ENCODE data around the gene TRAPPC11. TPM values are rescaled to one million over a fixed set of nuclear protein-coding genes. Genes with fewer than 3 reads are reported as not detected.

Gene TRAPPC11
- total RNA-seq, 2 experiments from 2014 or later, result 14.7 to 19.2 TPM

DNA sequence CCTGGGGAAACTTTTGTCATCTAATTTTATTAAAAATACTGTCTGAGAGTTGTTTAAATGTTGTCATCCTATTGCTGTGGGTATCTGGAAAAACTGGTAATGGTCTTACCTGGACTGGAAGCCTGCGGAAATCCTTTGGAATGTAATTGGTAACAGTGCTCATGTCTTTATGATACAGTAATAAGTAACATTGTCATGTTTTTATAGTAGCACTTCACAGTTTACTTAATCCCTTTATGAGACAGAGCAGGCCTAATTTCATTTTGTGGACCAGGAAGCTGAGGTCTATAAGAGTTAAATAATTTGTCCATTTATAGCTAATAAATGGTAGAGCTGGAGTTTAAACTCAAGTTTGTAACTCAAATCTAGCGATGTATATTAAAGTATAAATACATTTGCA, 88.3 kb downstream of the TRAPPC11 start:
- Mint-ChIP-seq H3K4me1 (ENCODE audit: low read depth) (no peaks in the 10 kb centered on the region), H3K4me3 (no peak overlapping the region), H3K9me3 (no peaks in the 10 kb centered on the region), H3K27ac (no peak overlapping the region), H3K27me3 (peaks cover 12% of the 10 kb centered on the region), H3K36me3 (ENCODE audit: low read depth) (no peaks in the 10 kb centered on the region)
- intact Hi-C loops (cut with DNase I, micrococcal nuclease), result no loop called here
- TF ChIP-seq, protein P1, sequence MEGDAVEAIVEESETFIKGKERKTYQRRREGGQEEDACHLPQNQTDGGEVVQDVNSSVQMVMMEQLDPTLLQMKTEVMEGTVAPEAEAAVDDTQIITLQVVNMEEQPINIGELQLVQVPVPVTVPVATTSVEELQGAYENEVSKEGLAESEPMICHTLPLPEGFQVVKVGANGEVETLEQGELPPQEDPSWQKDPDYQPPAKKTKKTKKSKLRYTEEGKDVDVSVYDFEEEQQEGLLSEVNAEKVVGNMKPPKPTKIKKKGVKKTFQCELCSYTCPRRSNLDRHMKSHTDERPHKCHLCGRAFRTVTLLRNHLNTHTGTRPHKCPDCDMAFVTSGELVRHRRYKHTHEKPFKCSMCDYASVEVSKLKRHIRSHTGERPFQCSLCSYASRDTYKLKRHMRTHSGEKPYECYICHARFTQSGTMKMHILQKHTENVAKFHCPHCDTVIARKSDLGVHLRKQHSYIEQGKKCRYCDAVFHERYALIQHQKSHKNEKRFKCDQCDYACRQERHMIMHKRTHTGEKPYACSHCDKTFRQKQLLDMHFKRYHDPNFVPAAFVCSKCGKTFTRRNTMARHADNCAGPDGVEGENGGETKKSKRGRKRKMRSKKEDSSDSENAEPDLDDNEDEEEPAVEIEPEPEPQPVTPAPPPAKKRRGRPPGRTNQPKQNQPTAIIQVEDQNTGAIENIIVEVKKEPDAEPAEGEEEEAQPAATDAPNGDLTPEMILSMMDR (IDR thresholded peaks at IDR 0.05), result no peak
- Histone ChIP-seq H3K27ac (ENCODE audit: low read depth in 1 of 2, low read length in 2 of 2) (no peak overlapping the region), H3K4me3 (ENCODE audit: low read length) (no peak overlapping the region), H3K4me1 (ENCODE audit: insufficient read depth, low read length) (no peaks in the 10 kb centered on the region), H3K27me3 (ENCODE audit: control insufficient read depth in 1 of 2, insufficient read depth in 2 of 2, low read length in 2 of 2) (no peaks in the 10 kb centered on the region), H3K36me3 (ENCODE audit: insufficient read depth, low read length) (no peaks in the 10 kb centered on the region), H3K9me3 (ENCODE audit: control insufficient read depth in 1 of 2, insufficient read depth in 1 of 2, low read length in 2 of 2) (peaks cover 0 to 10% of the 10 kb centered on the region in 2 experiments)
- no peak for ATAC-seq (ENCODE audit: poor library complexity)
- POLR2A ChIA-PET, result no interaction called here
- no peak for DNase-seq
- CTCF ChIA-PET, result no interaction called here

DNA sequence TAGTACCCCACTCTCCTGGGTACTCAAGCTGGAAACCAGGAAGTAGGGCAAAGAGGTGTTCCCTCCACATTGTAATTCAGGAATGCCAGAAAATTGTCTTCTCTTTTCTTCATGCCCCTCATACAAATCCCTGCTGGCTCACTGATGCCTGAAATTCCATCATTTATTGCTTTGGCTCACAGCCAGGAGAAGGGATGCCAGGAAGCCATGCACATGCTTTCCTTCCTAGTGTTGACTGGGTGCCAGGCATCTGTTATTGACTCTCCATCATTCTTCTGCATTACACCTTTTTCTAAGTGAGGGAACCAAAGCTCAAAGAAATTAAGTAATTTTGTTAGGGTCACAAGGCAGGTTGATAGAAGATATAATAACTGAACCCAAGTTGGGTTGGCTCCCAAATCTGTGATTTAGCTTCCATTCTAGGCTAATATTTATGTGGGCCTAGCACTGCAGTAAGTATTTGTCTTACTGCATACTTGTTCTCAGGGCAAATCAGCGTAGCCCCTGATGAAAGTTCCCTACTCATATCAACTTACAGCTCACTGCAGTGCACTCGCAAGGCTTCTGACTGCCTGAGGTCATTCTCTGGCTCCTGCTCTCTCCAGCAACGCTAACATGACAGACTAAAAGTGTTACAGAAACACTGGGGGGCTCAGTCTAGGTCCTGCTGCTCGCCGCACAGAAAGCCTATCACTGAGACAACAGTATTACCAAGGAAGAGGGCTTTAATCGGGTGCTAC, 89.0 kb downstream of the TRAPPC11 start:
- H3K27ac ChIP-seq (ENCODE audit: low read depth in 1 of 2, low read length in 2 of 2), result no peak overlapping the region
- TF ChIP-seq, protein P1 (IDR thresholded peaks at IDR 0.05), result no peak
- peaks cover 16% of the 10 kb centered on the region for H3K27me3 Mint-ChIP-seq
- H3K4me1 ChIP-seq (ENCODE audit: insufficient read depth, low read length), result no peaks in the 10 kb centered on the region
- H3K9me3 Mint-ChIP-seq, result peaks cover 2% of the 10 kb centered on the region
- no peak overlapping the region for H3K4me3 ChIP-seq (ENCODE audit: low read length)
- H3K4me1 Mint-ChIP-seq (ENCODE audit: low read depth), result no peaks in the 10 kb centered on the region
- no peak overlapping the region for H3K27ac Mint-ChIP-seq
- intact Hi-C loops (cut with DNase I, micrococcal nuclease), result no loop called here
- H3K36me3 ChIP-seq (ENCODE audit: insufficient read depth, low read length), result no peaks in the 10 kb centered on the region
- peaks cover 0 to 10% of the 10 kb centered on the region in 2 experiments for H3K9me3 ChIP-seq (ENCODE audit: control insufficient read depth in 1 of 2, insufficient read depth in 1 of 2, low read length in 2 of 2)
- H3K36me3 Mint-ChIP-seq (ENCODE audit: low read depth), result no peaks in the 10 kb centered on the region
- DNase-seq, result no peak
- no peaks in the 10 kb centered on the region for H3K27me3 ChIP-seq (ENCODE audit: control insufficient read depth in 1 of 2, insufficient read depth in 2 of 2, low read length in 2 of 2)
- no peak for ATAC-seq (ENCODE audit: poor library complexity)
- ChIA-PET POLR2A (no interaction called here), CTCF (no interaction called here)
- H3K4me3 Mint-ChIP-seq, result no peak overlapping the region

DNA sequence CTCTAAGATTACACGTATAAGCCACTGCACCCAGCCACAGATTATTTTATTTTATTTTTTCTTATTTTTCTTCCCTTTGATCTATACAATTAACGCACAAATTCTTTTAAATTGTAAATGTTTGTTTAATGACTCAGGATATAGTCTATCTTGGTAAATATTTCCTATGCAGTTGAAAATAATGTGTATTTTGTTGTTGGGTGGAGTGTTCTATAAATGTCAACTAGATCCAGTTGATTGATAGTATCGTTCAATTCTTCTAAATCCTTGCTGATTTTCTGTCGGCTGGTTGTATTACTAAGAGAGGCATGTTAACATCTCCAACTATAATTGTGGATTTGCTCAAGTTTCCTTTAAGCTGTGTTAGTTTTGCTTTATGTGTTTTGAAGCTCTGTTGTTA, 92.0 kb downstream of the TRAPPC11 start:
- H3K36me3 Mint-ChIP-seq (ENCODE audit: low read depth), result no peaks in the 10 kb centered on the region
- DNase-seq (no peak), ATAC-seq (ENCODE audit: poor library complexity) (no peak)
- Histone ChIP-seq H3K4me3 (ENCODE audit: low read length) (no peak overlapping the region), H3K27me3 (ENCODE audit: control insufficient read depth in 1 of 2, insufficient read depth in 2 of 2, low read length in 2 of 2) (no peaks in the 10 kb centered on the region), H3K27ac (ENCODE audit: low read depth in 1 of 2, low read length in 2 of 2) (no peak overlapping the region), H3K36me3 (ENCODE audit: insufficient read depth, low read length) (no peaks in the 10 kb centered on the region), H3K9me3 (ENCODE audit: control insufficient read depth in 1 of 2, insufficient read depth in 1 of 2, low read length in 2 of 2) (peaks cover 0 to 15% of the 10 kb centered on the region in 2 experiments), H3K4me1 (ENCODE audit: insufficient read depth, low read length) (no peaks in the 10 kb centered on the region)
- peaks cover 2% of the 10 kb centered on the region for H3K9me3 Mint-ChIP-seq
- intact Hi-C loops (cut with DNase I, micrococcal nuclease), result no loop called here
- ChIA-PET CTCF (no interaction called here), POLR2A (no interaction called here)
- TF ChIP-seq, protein P1 (IDR thresholded peaks at IDR 0.05), result no peak
- no peak overlapping the region for H3K27ac Mint-ChIP-seq
- H3K27me3 Mint-ChIP-seq, result peaks cover 32% of the 10 kb centered on the region
- H3K4me1 Mint-ChIP-seq (ENCODE audit: low read depth), result no peaks in the 10 kb centered on the region
- H3K4me3 Mint-ChIP-seq, result no peak overlapping the region

All from CD4-positive, alpha-beta T cell (primary cell).